GM12801 (cell line): ENCODE measurements around the gene KIAA1671.

ENCODE experiments used
- CTCF ChIP-seq: IDR thresholded peaks from one replicate; pipeline ENCODE4 v1.5.1; 2011; ENCODE audit warnings: control low read depth; ENCODE audit not compliant: insufficient read length; ENCODE audit errors: extremely low read depth

The KIAA1671 gene

GRCh38 chr22:25197340-25197739 lies 244.8 kb downstream of the KIAA1671 start:
- no peak for TF ChIP-seq CTCF

DNA sequence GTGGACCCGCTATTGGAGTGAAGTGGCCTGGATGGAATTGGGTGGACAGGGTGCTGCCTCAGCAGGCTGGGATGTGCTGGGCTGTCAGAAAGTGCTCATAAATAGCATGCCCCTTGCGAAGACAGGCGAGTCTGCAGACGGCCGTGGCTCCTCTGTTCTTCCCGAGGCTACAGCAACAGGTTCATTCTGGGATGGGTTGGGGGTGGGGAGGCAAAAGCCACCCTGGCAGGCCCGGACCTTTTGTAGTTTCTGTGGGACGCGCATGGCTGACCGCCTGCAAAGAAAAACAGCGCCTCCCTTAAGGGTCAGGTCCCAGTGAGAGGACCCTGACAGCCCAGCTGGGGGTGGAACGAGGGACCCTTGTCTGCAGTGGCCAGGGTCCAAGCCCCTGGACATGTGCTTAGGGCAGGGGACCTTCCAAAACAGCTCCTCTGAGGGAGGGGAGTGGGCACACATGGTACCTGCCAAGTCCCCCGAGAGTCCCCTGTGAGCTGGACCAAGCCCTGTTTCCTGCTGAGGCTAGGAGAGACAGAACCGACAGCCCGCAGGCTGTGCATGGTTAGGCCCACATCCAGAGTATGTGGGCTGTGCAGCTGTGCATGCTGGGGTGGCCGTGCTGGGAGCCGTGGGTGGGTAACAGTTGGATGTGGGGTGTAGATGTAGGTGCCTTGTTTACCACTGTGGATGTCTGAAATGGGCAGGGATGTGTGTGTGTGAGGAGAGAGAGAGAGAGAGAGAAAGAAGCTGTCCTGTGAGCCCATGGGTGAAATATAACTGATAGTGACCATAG lies 247.4 kb downstream of the KIAA1671 start, which contains the start of gene CRYBB3:
Gene CRYBB3, plus strand, starts transcription at position 128 of the 790 bp plus-strand sequence. CDS start 1,539 bp downstream, outside the sequence.
- TF ChIP-seq CTCF = no peak

DNA sequence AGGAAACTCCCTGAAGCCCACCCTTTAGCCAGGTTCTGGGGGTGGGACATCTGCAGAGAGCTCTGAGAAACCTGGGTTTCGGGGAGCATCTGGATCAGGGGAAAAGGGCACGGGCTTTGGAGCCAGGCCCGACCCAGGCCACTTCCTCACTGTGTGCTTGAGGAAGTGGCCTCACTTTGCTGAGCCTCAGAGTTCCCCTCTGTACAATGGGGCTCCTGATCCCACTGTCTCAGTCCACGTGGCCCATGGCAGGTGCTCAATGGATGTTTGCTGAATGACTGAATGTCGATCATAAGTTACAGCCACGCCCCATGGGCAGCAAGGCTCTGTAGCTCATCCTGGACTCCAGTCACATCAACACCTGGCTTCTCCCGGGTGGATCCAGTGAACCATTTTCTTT lies 248.5 kb downstream of the KIAA1671 start:
- no peak for TF ChIP-seq CTCF

- TF ChIP-seq CTCF = no peak
Observed at GRCh38 chr22:25201557-25202273, 249.2 kb downstream of the KIAA1671 start.

- no peak for TF ChIP-seq CTCF
Observed at GRCh38 chr22:25202290-25202921, 249.9 kb downstream of the KIAA1671 start.

GRCh38 chr22:25203082-25203481 lies 250.6 kb downstream of the KIAA1671 start:
- TF ChIP-seq CTCF = no peak

GRCh38 chr22:25205847-25206246 lies 253.3 kb downstream of the KIAA1671 start:
- TF ChIP-seq CTCF = no peak
